Neural progenitor cell (in vitro differentiated cells): ENCODE results near the gene LY86.

ENCODE experiments used
- EZH2 ChIP-seq: fragments of 200-600 bp; sonication (generic); IDR thresholded peaks from 2 replicates; pipeline ENCODE4 v1.6.1; 2017; ENCODE audit warnings: antibody characterized with exemption, mild to moderate bottlenecking, moderate library complexity
- TF ChIP-seq, protein P1 (sequence below): fragments of 200-600 bp; sonication (generic); IDR thresholded peaks from 2 replicates; pipeline ENCODE4 v1.5.1; 2017; ENCODE audit warnings: antibody characterized with exemption, mild to moderate bottlenecking

DNA sequence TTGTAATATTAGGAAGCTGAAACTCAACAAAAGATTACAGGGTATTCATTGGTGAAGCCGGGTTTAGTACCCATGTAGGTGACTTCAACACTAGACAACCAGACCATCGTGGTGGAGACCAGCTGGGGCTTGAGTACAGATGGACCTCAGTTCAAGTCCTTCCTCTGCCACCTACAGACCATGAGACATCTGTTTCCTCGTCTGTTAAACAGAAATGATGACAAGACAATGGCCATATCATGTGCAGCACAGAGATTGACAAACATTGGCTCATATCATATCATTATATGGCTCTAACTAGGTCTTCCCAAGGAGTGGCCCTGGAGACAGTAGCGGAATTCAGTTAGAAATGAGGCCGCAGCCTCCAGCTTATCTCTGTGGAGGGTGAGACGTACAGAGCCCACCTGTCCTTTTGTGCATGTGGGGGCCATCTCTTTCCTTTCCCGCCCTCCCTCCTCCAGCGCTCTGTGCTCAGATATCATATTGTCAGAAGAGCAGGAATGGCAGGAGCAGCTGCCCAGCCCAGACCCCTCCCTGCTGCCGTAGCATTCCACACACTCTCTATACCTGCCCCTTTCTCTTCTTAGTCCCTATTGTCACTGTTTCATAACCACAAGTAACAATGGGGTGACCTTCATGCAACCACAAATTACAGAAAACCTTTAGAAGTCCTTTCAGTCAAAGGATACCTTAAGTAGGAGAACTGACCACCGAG is 75.1 kb downstream of the LY86 start:
- TF ChIP-seq, protein P1, sequence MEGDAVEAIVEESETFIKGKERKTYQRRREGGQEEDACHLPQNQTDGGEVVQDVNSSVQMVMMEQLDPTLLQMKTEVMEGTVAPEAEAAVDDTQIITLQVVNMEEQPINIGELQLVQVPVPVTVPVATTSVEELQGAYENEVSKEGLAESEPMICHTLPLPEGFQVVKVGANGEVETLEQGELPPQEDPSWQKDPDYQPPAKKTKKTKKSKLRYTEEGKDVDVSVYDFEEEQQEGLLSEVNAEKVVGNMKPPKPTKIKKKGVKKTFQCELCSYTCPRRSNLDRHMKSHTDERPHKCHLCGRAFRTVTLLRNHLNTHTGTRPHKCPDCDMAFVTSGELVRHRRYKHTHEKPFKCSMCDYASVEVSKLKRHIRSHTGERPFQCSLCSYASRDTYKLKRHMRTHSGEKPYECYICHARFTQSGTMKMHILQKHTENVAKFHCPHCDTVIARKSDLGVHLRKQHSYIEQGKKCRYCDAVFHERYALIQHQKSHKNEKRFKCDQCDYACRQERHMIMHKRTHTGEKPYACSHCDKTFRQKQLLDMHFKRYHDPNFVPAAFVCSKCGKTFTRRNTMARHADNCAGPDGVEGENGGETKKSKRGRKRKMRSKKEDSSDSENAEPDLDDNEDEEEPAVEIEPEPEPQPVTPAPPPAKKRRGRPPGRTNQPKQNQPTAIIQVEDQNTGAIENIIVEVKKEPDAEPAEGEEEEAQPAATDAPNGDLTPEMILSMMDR = no peak
- TF ChIP-seq EZH2 = no peak
